ES-I3 (cell line): ENCODE results near the gene SH2D5.
"Not testable (repeated sequence)": the region's sequence is repeated elsewhere in the genome, so short reads cannot be mapped to it uniquely, and the experiment has no call there.

Experiments used
- H3K36me3 ChIP-seq: 2 replicates; pipeline ENCODE4 v1.6.1; 2013; ENCODE audit warnings: mild to moderate bottlenecking, low read length, control low read depth, moderate library complexity; ENCODE audit not compliant: insufficient read depth
- H3K4me1 ChIP-seq: 2 replicates; pipeline ENCODE4 v1.6.1; 2013; ENCODE audit warnings: mild to moderate bottlenecking, control low read depth, low read length; ENCODE audit not compliant: insufficient read depth
- H3K9ac ChIP-seq: 2 replicates; pipeline ENCODE4 v1.6.1; 2013; ENCODE audit warnings: low read depth, mild to moderate bottlenecking, low read length, moderate library complexity
- H3K9me3 ChIP-seq: 2 replicates; pipeline ENCODE4 v1.6.1; 2013; ENCODE audit warnings: mild to moderate bottlenecking, low read length, moderate library complexity; ENCODE audit not compliant: control insufficient read depth, insufficient read depth

SH2D5 gene

DNA sequence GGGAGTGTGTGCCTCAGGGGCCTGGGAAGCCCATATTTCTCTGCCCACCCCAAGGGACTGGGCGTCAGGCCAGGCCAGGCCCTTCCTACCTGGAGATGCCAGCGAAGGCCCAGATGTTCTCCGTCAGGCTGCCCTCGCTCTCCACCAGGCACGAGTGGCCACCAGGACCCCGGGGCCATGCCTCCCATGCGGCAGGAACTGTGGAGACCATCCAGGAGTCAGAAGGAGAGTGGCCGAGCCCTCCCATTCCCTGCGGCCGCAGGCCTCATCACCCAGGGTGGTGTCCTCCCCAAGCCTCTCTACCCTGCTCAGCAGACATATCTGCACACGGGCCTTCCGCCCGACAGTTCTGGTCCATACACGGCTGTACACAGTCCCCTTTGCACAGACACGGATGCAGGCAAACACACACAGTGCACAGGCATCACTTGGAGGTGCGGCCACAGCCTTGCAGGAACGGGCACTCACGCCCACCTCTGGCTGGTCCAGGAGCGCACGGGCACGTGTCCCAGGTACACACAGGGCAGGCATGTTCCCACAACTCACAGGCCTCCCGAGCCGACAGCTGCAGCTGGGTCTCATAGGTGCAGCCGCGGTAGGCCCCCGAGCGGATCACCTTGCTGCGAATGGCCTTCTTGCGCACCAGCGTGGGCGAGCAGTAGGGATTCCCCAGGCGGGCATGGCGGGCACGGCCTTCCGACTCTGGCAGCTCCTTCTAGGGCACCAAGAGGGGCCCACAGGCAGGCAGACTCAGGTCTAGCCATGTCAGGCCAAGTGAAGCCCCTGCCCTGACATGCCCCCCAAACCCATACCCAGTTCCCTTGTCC is 8.8 kb downstream of the SH2D5 start:
- no peak overlapping the region for H3K9ac ChIP-seq
- no peaks in the 10 kb centered on the region for H3K36me3 ChIP-seq
- no peaks in the 10 kb centered on the region for H3K9me3 ChIP-seq
- peaks cover 9% of the 10 kb centered on the region; the same call in 1 of the 2 replicates for H3K4me1 ChIP-seq

DNA sequence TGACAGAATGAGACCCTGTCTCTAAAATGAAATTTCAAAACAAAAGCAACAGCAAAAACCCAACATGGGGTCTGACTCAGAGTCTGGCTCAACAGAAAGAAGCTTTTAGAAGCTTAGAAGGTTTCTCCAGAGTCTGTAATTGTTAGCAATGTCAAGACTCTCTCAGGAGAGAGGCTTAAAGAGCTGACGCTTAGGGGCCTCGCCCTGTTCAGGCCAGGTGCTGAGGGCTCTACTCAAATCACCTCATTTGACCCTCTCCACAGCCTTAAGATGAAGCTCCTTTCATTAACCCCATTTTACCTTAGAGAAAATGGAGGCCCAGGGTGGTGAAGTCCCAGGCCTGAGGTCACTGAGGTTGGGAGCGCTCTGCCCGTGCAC is 9.4 kb downstream of the SH2D5 start:
- Histone ChIP-seq H3K9ac (no peak overlapping the region), H3K9me3 (no peaks in the 10 kb centered on the region), H3K36me3 (no peaks in the 10 kb centered on the region), H3K4me1 (peaks cover 7% of the 10 kb centered on the region; the same call in 1 of the 2 replicates)

DNA sequence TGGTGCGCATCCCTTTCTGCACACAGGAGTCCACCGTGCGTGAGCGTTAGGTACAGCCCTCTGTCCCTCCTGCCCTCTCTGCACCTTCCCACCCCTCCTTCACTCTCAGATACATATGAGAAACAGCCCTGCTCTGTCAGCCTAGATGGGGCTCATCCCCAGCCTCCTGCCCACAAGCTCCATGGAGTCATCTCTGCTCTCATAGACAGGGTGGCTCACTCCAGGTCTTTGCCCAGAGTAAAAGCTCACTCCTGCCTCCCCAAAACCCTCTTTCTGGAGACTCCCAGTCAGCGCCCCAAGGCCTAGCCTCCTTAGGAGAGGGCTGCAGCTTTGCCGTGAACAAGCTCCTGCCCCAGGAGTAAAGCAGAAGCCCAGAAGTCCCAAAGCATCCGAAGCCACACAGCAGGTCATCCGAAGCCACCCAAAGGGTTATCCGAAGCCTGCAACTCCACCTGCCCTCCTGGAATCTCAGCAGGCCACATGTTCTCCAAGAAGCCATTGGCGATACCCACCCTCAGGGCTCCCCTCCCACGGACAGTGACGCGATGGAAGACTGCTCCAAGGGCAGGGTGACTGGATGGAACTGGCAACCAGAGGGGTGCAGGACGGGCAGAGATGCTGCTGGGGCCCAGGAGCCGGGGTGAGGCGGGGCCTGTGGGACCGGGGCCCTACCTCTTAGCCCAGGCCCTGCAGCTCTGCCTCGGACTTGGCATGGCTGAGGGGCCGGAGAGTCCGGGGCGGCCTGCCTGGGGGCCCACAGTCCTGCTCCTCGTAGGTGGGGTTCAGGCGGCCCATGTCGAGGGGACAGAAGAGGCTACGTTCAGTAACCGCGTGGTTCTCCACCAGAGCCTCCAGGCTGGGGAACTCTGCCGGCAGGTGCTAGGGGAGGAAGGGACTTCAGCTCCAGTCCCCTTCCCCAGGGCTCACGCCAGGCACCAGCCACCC is 11.1 kb downstream of the SH2D5 start:
- H3K4me1 ChIP-seq: peaks cover 4% of the 10 kb centered on the region; the same call in 1 of the 2 replicates
- no peak overlapping the region for H3K9ac ChIP-seq
- no peaks in the 10 kb centered on the region for H3K9me3 ChIP-seq
- H3K36me3 ChIP-seq: no peaks in the 10 kb centered on the region

DNA sequence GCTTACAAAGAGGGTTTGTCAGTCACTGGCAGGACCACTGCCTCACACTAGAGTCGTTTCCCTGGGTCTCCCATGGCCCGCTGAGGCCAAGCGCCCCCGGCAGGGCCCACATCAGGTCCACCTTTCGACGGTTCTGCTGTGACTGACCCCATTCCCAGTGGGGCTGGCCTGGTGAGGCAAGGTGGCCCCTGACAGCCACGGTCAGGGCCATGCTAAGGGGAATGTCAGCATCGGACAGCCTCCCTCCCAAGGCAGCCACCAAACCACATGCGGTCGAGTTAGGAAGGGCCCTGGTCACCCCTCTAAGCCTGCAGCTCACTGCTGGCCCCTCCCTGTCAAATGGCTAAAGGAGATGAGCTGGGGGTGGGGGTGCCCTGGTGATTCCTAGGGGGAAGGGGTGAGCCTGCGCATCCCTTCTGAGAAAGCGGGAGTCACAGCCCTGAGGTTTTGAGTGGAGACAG is 11.8 kb downstream of the SH2D5 start:
- Histone ChIP-seq H3K4me1 (0 out of 2 replicates have a peak, but pooled peaks cover 4% of the 10 kb centered on the region), H3K9me3 (no peaks in the 10 kb centered on the region), H3K36me3 (no peaks in the 10 kb centered on the region), H3K9ac (no peak overlapping the region)

DNA sequence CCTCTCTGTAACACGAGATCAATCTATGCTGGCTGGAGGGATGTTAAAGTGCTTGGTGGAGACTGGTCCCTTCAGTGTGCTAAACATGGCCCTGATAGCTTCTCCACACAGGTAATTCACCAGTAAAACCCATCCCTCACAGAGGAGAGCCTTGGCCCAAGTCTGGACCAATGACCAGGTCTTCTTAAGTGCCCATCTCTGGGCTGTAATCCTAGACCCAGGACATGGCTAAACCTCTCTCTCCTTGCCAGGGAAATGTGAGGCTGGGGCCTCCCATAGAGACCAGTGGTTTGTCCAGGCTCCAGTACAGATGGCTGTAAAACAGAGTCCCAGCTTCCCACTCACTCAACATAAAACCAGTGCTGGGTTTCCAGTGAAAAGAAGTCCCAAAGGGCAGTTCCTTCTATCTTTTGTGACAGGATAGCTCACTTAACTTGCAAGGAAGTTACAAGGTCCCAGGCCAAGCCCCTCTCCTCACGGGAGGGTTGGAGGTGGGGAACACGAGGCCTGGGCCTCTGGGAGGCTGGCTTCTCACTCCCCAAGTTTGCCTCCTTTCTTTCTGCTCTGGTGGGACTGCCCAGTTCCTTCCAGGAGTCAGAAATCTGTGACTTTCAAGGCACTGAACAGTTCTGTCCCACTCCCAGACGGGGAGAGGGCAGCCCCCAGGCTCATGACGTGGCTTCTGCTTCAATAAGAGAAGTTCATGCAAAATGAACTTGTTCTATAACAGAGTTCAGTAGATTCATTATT is 12.5 kb downstream of the SH2D5 start:
- no peaks in the 10 kb centered on the region for H3K36me3 ChIP-seq
- no peaks in the 10 kb centered on the region for H3K9me3 ChIP-seq
- H3K4me1 ChIP-seq: 0 out of 2 replicates have a peak, but pooled peaks cover 4% of the 10 kb centered on the region
- H3K9ac ChIP-seq: no peak overlapping the region

DNA sequence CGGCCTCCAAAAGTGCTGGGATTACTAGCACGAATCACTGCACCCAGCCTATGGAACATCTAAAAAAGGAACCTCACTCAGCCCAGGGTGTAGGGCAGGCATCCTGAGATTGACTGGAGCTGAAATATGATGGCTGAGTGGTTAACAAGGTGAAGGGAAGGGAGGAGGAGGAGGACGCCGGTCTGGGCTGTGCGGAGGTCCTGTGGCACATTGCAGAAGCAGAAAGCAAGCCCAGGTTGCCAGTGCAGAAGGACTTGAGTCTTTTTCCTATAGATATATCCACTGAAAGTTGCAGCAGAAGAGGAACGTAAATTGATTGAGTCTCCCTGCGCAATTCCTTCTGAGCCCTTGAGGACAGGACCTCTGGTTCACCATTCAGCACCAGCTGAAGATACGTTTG is 13.2 kb downstream of the SH2D5 start:
- Histone ChIP-seq H3K4me1 (0 out of 2 replicates have a peak, but pooled peaks cover 4% of the 10 kb centered on the region), H3K9me3 (no peaks in the 10 kb centered on the region), H3K9ac (no peak overlapping the region), H3K36me3 (no peaks in the 10 kb centered on the region)

DNA sequence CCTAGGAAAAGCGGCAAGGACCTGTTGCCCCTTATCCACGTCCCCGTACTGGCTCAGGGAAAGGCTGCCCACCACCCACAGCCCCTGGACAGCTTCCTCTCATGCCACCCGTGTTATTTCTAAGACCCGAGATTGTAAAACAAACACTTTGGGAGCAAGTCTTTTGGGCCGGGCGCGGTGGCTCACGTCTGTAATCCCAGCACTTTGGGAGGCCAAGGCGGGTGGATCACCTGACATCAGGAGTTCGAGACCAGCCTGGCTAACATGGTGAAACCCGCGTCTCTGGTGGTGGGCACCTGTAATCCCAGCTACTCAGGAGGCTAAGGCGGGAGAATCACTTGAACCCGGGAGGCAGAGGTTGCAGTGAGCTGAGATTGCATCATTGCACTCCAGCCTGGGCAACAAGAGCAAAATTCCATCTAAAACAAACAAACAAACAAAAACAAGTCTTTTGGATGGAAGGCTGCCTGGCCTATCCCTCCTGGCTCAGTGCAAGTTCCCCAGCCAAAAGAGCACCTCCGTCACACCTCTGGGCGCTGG is 14.1 kb downstream of the SH2D5 start:
- H3K9me3 ChIP-seq, H3K4me1 ChIP-seq, H3K36me3 ChIP-seq: not testable (repeated sequence)
- peak overlapping the region; percentile 59 for H3K9ac ChIP-seq

DNA sequence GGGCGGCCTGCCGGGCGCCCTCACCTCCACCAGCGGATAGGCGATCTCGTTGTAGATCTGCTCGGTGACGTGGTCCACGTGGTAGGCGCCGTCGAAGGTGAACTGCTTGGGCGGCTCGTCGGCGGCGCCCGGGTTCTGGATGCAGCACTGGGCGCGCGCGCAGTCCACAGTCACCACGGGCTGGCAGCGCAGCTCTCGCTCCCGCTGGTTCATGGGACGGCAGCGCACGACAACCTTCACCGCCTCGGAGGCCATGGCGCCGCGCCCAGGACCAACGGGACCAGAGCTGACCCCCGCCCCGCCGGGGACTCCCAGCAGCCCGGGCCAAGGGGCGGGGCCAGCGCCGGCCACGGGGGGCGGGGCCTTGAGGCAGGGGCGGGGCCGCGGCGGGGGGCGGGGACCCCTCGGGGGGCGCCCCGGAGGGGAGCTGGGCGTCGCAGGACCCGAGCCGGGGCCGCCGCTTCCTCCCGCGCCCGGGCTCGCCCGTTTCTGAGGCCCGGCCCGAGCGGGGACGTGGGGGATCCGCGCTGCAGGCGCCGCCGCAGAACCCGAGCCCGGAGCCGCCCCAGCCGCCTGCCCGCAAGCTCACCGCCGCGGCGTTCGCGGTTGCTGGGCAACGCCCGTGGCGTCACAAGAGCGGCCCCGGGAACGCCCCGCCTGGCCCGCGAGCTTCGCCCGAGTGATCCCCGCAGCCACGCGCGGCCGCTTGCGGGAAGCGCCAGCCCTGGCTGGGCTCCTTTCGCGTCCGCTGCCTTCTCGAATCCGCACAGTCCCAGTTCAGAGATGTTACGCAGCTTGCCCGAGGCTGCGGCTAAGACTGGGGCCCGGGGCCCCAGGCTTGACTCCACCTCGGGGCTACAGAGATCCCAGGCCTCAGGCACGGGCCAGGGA is 14.8 kb downstream of the SH2D5 start, which contains the start of gene KIF17:
Gene KIF17, minus strand, starts transcription at position 556 of the 891 bp plus-strand sequence. Its CDS starts 301 bp downstream, at position 255.
- Histone ChIP-seq H3K9me3 (no peaks in the 10 kb centered on the region), H3K4me1 (0 out of 2 replicates have a peak, but pooled peaks cover 4% of the 10 kb centered on the region), H3K36me3 (no peaks in the 10 kb centered on the region), H3K9ac (peak within 1 kb of the TSS; percentile 59)

DNA sequence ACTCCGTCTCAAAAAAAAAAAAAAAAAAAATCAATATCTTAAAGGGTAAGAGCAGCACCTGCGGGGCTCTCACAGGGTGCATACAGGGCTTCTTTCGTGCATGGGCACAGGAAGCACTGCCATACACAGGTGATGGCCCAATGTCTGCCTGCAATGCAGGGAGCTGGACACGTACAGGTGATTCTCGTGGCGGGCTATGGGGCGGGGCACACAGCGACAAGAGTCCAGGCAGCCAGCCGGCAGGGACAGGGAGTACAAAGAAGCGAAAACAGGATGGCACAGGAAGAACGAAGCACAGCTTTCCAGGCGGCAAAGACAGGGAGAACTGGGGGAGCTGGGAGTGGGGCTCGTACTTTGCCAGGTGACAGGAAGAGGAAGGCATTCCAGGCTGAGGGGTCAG is 16.3 kb downstream of the SH2D5 start:
- Histone ChIP-seq H3K4me1 (0 out of 2 replicates have a peak, but pooled peaks cover 4% of the 10 kb centered on the region), H3K9ac (no peak overlapping the region)

DNA sequence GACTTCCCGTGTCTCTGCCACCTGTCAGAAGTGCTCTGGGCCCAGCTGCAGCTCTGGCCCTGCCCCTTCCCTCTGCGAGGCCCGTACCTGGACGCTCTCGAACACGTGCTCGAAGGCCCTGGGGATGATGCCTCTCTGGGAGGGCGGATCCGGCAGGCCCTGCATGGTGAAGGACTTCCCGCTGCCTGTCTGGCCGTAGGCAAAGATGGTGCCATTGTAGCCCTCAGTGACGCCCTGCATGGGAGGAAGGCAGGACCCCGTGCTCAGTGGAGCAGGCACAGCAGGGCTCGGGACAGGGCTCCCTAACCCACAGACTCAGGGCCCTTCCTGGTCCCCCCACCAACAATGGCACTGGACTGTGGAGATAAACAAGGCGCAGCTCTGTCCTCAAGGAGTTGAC is 17.1 kb downstream of the SH2D5 start:
- H3K4me1 ChIP-seq: 0 out of 2 replicates have a peak, but pooled peaks cover 4% of the 10 kb centered on the region

More for the DNA sequence above, 16.3 kb downstream of the SH2D5 start:
- no peaks in the 10 kb centered on the region for H3K36me3 ChIP-seq
- no peaks in the 10 kb centered on the region for H3K9me3 ChIP-seq

DNA sequence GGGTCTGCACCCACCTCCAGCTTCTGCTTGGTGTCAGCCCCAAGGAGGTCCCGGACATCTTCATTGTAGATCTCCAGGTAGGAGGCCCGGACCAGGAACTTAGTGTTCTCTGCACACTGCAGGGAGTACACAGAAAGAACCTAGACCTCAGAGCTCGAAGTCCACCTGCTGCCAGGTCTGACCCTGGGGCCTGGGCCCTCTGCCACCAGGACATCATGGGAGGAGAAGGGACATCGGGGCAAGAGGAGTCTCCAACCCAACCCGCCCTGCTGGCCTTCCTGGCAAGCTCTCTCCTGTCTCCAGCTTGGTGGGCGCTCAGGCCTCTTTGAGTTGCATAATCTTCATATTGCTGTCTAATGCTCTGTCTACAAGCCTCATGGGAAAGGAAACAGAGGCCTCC is 19.1 kb downstream of the SH2D5 start:
- no peaks in the 10 kb centered on the region for H3K36me3 ChIP-seq
- H3K9me3 ChIP-seq: no peaks in the 10 kb centered on the region
- H3K9ac ChIP-seq: no peak overlapping the region
- 0 out of 2 replicates have a peak, but pooled peaks cover 4% of the 10 kb centered on the region for H3K4me1 ChIP-seq

More for the DNA sequence above, 17.1 kb downstream of the SH2D5 start:
- Histone ChIP-seq H3K9me3 (no peaks in the 10 kb centered on the region), H3K9ac (no peak overlapping the region), H3K36me3 (no peaks in the 10 kb centered on the region)

DNA sequence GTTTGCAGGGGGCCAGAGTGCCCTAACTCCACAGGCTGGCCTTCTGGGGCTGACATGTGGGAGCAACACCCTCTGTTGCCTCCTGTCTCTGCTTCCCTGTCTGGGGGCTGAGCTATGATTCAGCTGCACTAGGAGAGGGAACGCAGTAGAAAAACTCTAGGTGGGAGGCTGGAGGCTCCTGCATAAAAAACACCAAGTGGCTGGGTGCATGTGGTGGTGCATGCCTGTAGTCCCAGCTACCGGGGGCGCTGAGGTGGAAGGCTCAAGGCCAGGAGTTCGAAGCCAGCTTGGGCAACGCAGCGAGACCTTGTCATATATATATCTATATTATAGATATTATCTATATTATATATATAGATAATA is 20.3 kb downstream of the SH2D5 start:
- 0 out of 2 replicates have a peak, but pooled peaks cover 4% of the 10 kb centered on the region for H3K4me1 ChIP-seq

More for the DNA sequence above, 20.3 kb downstream of the SH2D5 start:
- H3K9ac ChIP-seq: no peak overlapping the region
- no peaks in the 10 kb centered on the region for H3K9me3 ChIP-seq
- no peaks in the 10 kb centered on the region for H3K36me3 ChIP-seq
